Ovary (tissue), 3 donors: Measurements from ENCODE around the gene IL22.

Experiments
- EP300 ChIP-seq: sonication (generic); formaldehyde crosslinking; IDR thresholded peaks from one replicate; pipeline ENCODE4 v1.6.1; 2017; ENCODE audit warnings: antibody characterized with exemption
- POLR2A ChIP-seq: fragments of 450-650 bp; IDR thresholded peaks from one replicate; pipeline ENCODE4 v1.6.1; 2017; ENCODE audit warnings: antibody characterized with exemption, mild to moderate bottlenecking, moderate library complexity
- TF ChIP-seq, protein P1 (sequence below), 3 donors: fragments of 450-650 bp in 2 of 3; fragments of 200-600 bp in 1 of 3; IDR thresholded peaks; one replicate each; pipeline versions ENCODE4 v1.5.1 to v1.8.0; 2016 to 2022; ENCODE audit warnings: antibody characterized with exemption in 3 of 3, mild to moderate bottlenecking in 1 of 3
- donor health status: DM: no; HTN: no; CAD: no.

DNA sequence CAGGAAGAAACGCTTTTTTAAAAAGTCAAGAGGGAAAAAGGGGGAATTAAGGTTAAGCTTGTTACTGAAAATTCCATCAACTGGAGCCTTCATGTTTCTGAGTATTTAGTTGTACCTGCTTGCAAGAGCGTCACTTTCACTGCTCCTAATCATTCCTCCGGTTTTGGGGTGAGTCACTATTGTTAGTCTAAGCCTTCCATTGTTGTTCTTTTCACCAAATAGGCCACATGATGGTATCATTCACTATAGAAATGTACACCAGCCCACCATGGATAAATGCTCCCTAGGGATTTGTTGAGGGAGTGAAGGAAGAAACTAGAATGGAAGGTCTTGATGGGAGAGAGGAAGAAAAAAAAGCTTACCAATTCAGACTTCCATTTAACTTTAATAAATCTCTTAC is 3.0 kb downstream of the IL22 start:
- TF ChIP-seq POLR2A (no peak), EP300 (no peak)
- TF ChIP-seq, protein P1, sequence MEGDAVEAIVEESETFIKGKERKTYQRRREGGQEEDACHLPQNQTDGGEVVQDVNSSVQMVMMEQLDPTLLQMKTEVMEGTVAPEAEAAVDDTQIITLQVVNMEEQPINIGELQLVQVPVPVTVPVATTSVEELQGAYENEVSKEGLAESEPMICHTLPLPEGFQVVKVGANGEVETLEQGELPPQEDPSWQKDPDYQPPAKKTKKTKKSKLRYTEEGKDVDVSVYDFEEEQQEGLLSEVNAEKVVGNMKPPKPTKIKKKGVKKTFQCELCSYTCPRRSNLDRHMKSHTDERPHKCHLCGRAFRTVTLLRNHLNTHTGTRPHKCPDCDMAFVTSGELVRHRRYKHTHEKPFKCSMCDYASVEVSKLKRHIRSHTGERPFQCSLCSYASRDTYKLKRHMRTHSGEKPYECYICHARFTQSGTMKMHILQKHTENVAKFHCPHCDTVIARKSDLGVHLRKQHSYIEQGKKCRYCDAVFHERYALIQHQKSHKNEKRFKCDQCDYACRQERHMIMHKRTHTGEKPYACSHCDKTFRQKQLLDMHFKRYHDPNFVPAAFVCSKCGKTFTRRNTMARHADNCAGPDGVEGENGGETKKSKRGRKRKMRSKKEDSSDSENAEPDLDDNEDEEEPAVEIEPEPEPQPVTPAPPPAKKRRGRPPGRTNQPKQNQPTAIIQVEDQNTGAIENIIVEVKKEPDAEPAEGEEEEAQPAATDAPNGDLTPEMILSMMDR (IDR thresholded peaks at IDR 0.05) = no peak
